Mesenchymal stem cell (in vitro differentiated cells and primary cell): Measurements from ENCODE around the gene MICAL2.

ENCODE experiments used
- DNase-seq: peaks from one replicate; pipeline ENCODE4 v3.0.0-alpha.2; 2013
- H2AFZ ChIP-seq: one replicate; pipeline ENCODE4 v1.6.1; 2013; ENCODE audit warnings: low read depth, mild to moderate bottlenecking, control low read depth, inconsistent platforms, low read length, moderate library complexity
- H2AK5ac ChIP-seq: 2 replicates; pipeline ENCODE4 v1.6.1; 2013; ENCODE audit warnings: low read length, moderate library complexity, mild to moderate bottlenecking, inconsistent platforms; ENCODE audit not compliant: severe bottlenecking
- H2BK120ac ChIP-seq: one replicate; pipeline ENCODE4 v1.6.1; 2013; ENCODE audit warnings: low read depth, mild to moderate bottlenecking, inconsistent platforms, low read length, moderate library complexity
- H2BK12ac ChIP-seq, 2 experiments: one replicate each; pipeline ENCODE4 v1.6.1; 2013; ENCODE audit warnings: inconsistent platforms in 2 of 2, low read length in 2 of 2, mild to moderate bottlenecking in 2 of 2, moderate library complexity in 2 of 2, control low read depth in 1 of 2
- H2BK15ac ChIP-seq: one replicate; pipeline ENCODE4 v1.6.1; 2013; ENCODE audit warnings: mild to moderate bottlenecking, low read depth, inconsistent platforms; ENCODE audit not compliant: poor library complexity, severe bottlenecking
- H2BK5ac ChIP-seq: 2 replicates; pipeline ENCODE4 v1.6.1; 2013; ENCODE audit warnings: low read depth, mild to moderate bottlenecking, low read length, control low read depth, inconsistent platforms; ENCODE audit not compliant: poor library complexity, severe bottlenecking
- H3K14ac ChIP-seq, 2 experiments: one replicate each; pipeline ENCODE4 v1.6.1; 2013; ENCODE audit warnings: inconsistent platforms in 2 of 2, low read length in 2 of 2, control low read depth in 1 of 2, mild to moderate bottlenecking in 1 of 2, moderate library complexity in 1 of 2
- H3K18ac ChIP-seq, 2 experiments: one replicate each; pipeline ENCODE4 v1.6.1; 2013; ENCODE audit warnings: inconsistent platforms in 2 of 2, low read length in 2 of 2, control low read depth in 1 of 2, low read depth in 1 of 2, mild to moderate bottlenecking in 1 of 2
- H3K23ac ChIP-seq, 2 experiments: one replicate each; pipeline ENCODE4 v1.6.1; 2013; ENCODE audit warnings: inconsistent platforms in 2 of 2, low read length in 2 of 2, mild to moderate bottlenecking in 2 of 2, moderate library complexity in 2 of 2, control low read depth in 1 of 2
- H3K27ac ChIP-seq: 2 replicates; pipeline ENCODE4 v1.5.1; 2013; ENCODE audit warnings: mild to moderate bottlenecking, moderate library complexity, low read length, control low read depth, inconsistent platforms; ENCODE audit not compliant: poor library complexity, severe bottlenecking
- H3K27me3 ChIP-seq, 2 experiments: 2 replicates each; pipeline versions ENCODE4 v1.6.1 to v1.7.0; 2013; ENCODE audit warnings: low read length in 2 of 2, mild to moderate bottlenecking in 2 of 2, moderate library complexity in 2 of 2, control low read depth in 1 of 2, inconsistent platforms in 1 of 2; ENCODE audit not compliant: control insufficient read depth in 1 of 2, insufficient read depth in 1 of 2
- H3K36me3 ChIP-seq, 2 experiments: 2 replicates each; pipeline versions ENCODE4 v1.6.1 to v1.7.0; 2013; ENCODE audit warnings: low read length in 2 of 2, control low read depth in 1 of 2, inconsistent platforms in 1 of 2, low read depth in 1 of 2, mild to moderate bottlenecking in 1 of 2; ENCODE audit not compliant: insufficient read depth in 2 of 2, control insufficient read depth in 1 of 2
- H3K4ac ChIP-seq, 2 experiments: one replicate each; pipeline ENCODE4 v1.6.1; 2013; ENCODE audit warnings: inconsistent platforms in 2 of 2, low read length in 2 of 2, mild to moderate bottlenecking in 2 of 2, moderate library complexity in 2 of 2, control low read depth in 1 of 2, low read depth in 1 of 2
- H3K4me1 ChIP-seq: 2 replicates; pipeline ENCODE4 v1.6.1; 2013; ENCODE audit warnings: low read depth, low read length, control low read depth; ENCODE audit not compliant: control insufficient read depth, insufficient read depth
- H3K4me2 ChIP-seq: 2 replicates; pipeline ENCODE4 v1.6.1; 2013; ENCODE audit warnings: low read length, mild to moderate bottlenecking, inconsistent platforms; ENCODE audit not compliant: poor library complexity, severe bottlenecking
- H3K4me3 ChIP-seq, 2 experiments: 2 replicates each; pipeline versions ENCODE4 v1.5.1 to v1.7.0; 2013; ENCODE audit warnings: low read length in 2 of 2, mild to moderate bottlenecking in 2 of 2, control low read depth in 1 of 2, low read depth in 1 of 2; ENCODE audit not compliant: insufficient read depth in 1 of 2
- H3K79me1 ChIP-seq: replicated peaks from 2 replicates; pipeline ENCODE4 v1.6.1; 2013; ENCODE audit warnings: mild to moderate bottlenecking, control low read depth, low read length, inconsistent platforms; ENCODE audit not compliant: poor library complexity, severe bottlenecking
- H3K9ac ChIP-seq: 2 replicates; pipeline ENCODE4 v1.7.0; 2013; ENCODE audit warnings: mild to moderate bottlenecking, low read length, moderate library complexity
- H3K9me3 ChIP-seq: 2 replicates; pipeline ENCODE4 v1.7.0; 2013; ENCODE audit warnings: mild to moderate bottlenecking, low read length; ENCODE audit not compliant: control insufficient read depth
- H4K8ac ChIP-seq: one replicate; pipeline ENCODE4 v1.6.1; 2013; ENCODE audit warnings: inconsistent platforms, mild to moderate bottlenecking, low read length, moderate library complexity
- H4K91ac ChIP-seq: one replicate; pipeline ENCODE4 v1.6.1; 2013; ENCODE audit warnings: mild to moderate bottlenecking, low read length, inconsistent platforms
- WGBS: methylation state at CpG from one replicate; pipeline ENCODE4 v1.1.7; 2013; ENCODE audit warnings: mixed read lengths; 5-methylcytosine and 5-hydroxymethylcytosine counted together

Gene MICAL2

DNA sequence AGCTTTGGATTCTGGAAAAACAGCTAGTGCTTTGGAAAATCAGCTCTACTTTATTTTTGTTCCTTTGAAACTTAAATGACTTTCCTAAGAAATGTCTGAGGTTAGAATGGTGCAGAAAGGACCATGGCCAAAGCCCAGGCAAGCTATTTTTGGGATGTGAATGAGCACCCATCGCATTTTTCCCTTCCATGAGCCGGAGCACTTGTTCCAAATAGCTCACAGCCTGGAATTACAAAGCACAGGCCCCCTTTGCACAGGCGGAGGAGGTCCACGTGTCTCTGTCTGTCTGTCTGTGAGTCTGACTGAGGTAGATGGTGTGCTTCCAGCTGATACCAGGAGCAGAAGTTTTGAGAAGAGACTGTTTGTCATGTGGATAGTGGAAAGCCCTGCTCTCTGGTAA lies 50.7 kb downstream of the MICAL2 start:
- H3K14ac ChIP-seq, result no peak overlapping the region
- H4K8ac ChIP-seq, result no peak overlapping the region
- no peaks in the 10 kb centered on the region for H3K9me3 ChIP-seq
- peak overlapping the region; percentile 3 to 97 for H3K18ac ChIP-seq
- no peak overlapping the region for H3K4me2 ChIP-seq
- peaks cover 17 to 26% of the 10 kb centered on the region in 2 experiments for H3K36me3 ChIP-seq
- no peak overlapping the region for H2AFZ ChIP-seq
- no peak for DNase-seq
- H3K4me3 ChIP-seq, result no peak overlapping the region
- no peaks in the 10 kb centered on the region for H3K27me3 ChIP-seq
- peak overlapping the region in 1 of 2 experiments; percentile 30 for H3K4ac ChIP-seq
- no peak overlapping the region for H3K23ac ChIP-seq
- H2BK12ac ChIP-seq, result peak overlapping the region in 1 of 2 experiments; percentile 56
- peaks cover 18% of the 10 kb centered on the region for H3K79me1 ChIP-seq
- H3K9ac ChIP-seq, result no peak overlapping the region
- H3K4me1 ChIP-seq, result peaks cover 53% of the 10 kb centered on the region
- H2BK5ac ChIP-seq, result no peak overlapping the region
- H3K27ac ChIP-seq, result peak overlapping the region; percentile 92
- no peak overlapping the region for H4K91ac ChIP-seq
- peak overlapping the region; percentile 89 for H2AK5ac ChIP-seq
- 97% methylated on average over 4 of the region's 4 CpGs for WGBS
- H2BK15ac ChIP-seq, result peak overlapping the region; percentile 12
- peak overlapping the region; percentile 21 for H2BK120ac ChIP-seq

DNA sequence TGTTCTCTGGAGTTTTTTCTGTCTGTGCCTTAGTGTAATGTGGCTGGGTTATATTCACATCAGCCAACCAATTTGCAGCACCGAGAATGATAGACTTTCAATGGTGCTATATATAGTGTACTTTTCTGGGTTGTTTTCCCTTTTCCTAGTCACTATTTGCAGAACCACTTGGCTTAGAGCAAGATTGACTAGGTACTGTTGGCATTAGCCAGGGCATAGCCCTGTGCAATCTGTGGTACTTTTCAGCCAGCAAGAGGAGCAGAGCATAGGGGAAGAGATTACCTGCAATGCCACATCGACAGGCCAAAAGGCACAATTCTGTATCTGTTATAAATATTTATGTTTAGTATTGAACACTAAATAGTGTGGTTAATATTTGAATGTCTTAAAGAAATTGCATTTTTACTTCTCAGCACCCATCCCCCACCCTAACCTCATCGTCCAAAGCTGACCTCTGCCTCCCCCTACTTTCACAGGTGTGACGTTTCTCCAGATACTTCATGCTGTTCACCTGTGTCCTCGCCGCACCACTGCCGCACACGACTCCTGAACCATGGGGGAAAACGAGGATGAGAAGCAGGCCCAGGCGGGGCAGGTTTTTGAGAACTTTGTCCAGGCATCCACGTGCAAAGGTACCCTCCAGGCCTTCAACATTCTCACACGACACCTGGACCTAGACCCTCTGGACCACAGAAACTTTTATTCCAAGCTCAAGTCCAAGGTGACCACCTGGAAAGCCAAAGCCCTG lies 51.4 kb downstream of the MICAL2 start:
- H3K9ac ChIP-seq, result no peak overlapping the region
- DNase-seq, result no peak
- no peak overlapping the region for H2BK5ac ChIP-seq
- no peak overlapping the region for H2BK15ac ChIP-seq
- H2BK120ac ChIP-seq, result no peak overlapping the region
- no peaks in the 10 kb centered on the region for H3K27me3 ChIP-seq
- peaks cover 10 to 26% of the 10 kb centered on the region in 2 experiments for H3K36me3 ChIP-seq
- peak overlapping the region; percentile 28 to 32 for H2BK12ac ChIP-seq
- peak overlapping the region in 1 of 2 experiments; percentile 85 for H3K18ac ChIP-seq
- H3K27ac ChIP-seq, result peak overlapping the region; percentile 92
- H4K8ac ChIP-seq, result no peak overlapping the region
- no peak overlapping the region for H3K4me3 ChIP-seq
- H3K14ac ChIP-seq, result no peak overlapping the region
- H3K4me1 ChIP-seq, result peaks cover 50% of the 10 kb centered on the region
- no peak overlapping the region for H4K91ac ChIP-seq
- 94% methylated on average over 11 of the region's 12 CpGs for WGBS
- H3K23ac ChIP-seq, result no peak overlapping the region
- H3K4ac ChIP-seq, result no peak overlapping the region
- no peak overlapping the region for H3K4me2 ChIP-seq
- H2AFZ ChIP-seq, result no peak overlapping the region
- peak overlapping the region; percentile 89 for H2AK5ac ChIP-seq
- H3K9me3 ChIP-seq, result no peaks in the 10 kb centered on the region
- peaks cover 12% of the 10 kb centered on the region for H3K79me1 ChIP-seq

DNA sequence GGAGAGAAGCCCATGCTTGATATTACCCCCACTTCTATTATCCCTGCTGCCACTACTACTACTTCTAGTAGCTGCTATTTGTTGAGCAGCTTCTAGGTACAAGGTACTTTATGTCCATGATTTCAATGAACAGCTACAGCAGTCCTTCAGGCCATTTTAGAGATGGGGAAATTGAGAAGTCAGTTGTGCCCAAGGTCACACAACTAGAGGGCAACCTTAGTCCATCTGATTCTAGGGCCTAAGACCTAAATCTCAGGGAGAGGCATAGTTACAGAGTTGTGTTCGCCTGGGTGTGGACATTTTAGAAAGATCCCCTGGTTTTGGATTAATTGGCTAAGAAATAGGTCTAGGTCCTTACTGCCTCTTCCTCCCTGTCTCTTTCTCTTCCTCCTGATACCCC lies 52.3 kb downstream of the MICAL2 start:
- Histone ChIP-seq H2BK5ac (peak overlapping the region; percentile 12), H3K4me3 (no peak overlapping the region), H2BK12ac (peak overlapping the region; percentile 15 to 98), H3K9me3 (no peaks in the 10 kb centered on the region), H3K4me2 (no peak overlapping the region), H3K36me3 (peaks cover 10 to 26% of the 10 kb centered on the region in 2 experiments), H3K18ac (peak overlapping the region; percentile 24 to 85), H2BK15ac (no peak overlapping the region), H3K27me3 (no peaks in the 10 kb centered on the region), H3K27ac (peak overlapping the region; percentile 97), H3K4ac (peak overlapping the region in 1 of 2 experiments; percentile 5), H3K14ac (no peak overlapping the region), H4K91ac (peak overlapping the region; percentile 53), H4K8ac (no peak overlapping the region), H2AFZ (no peak overlapping the region), H3K4me1 (peaks cover 53% of the 10 kb centered on the region), H3K9ac (no peak overlapping the region), H2AK5ac (peak overlapping the region; percentile 19), H3K23ac (peak overlapping the region in 1 of 2 experiments; percentile 24), H2BK120ac (peak overlapping the region; percentile 27), H3K79me1 (peaks cover 8% of the 10 kb centered on the region)
- DNase-seq, result no peak
- WGBS, result no CpG with 5 or more reads among the region's 1 CpG

DNA sequence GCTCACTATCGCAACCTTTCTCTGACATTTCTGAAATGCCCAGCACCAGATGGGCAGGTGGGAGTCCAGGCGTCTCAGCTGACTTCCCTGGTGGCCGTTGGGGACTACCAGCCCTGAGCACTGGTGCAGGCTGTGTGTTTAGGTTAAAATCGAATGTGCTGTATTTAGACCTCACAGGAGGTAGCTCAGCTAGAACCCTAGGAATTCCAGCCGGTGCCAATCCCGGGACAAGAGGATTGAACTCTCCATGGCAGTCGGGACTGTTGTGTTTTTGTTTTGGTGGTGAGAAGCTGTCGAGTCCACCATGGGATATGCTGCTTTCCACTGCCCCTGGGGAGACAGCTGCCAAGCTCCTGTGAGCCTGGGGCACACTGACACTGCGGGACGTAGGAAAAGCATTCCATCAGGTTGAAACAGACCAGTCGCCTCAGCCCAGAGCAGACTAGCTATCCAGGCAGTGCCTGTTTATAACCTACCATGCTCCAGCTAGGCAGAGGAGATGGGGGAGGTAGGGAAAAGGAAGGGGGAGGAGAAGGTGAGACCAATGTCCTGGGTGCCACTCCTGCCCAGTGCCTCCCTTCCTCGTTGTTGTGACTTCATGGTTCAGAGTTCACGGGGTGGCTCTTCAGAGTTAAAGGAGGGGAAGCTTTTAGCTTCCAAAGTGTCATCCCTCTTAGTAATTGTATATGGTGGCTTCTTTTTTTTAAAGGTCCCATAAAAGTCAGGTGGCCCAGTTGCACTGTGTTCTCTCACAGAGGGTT lies 53.0 kb downstream of the MICAL2 start:
- Histone ChIP-seq H2BK15ac (no peak overlapping the region), H3K18ac (peak overlapping the region; percentile 85 to 87)
- DNase-seq, result peak; percentile 96

More for the DNA sequence above, 53.0 kb downstream of the MICAL2 start:
- Histone ChIP-seq H3K4me1 (peaks cover 55% of the 10 kb centered on the region), H3K79me1 (peaks cover 8% of the 10 kb centered on the region), H3K27ac (peak overlapping the region; percentile 97), H3K4me3 (no peak overlapping the region), H3K4me2 (peak overlapping the region; percentile 26), H3K14ac (peak overlapping the region in 1 of 2 experiments; percentile 45), H2BK12ac (peak overlapping the region; percentile 15 to 98), H3K23ac (peak overlapping the region in 1 of 2 experiments; percentile 97), H2AFZ (no peak overlapping the region), H4K8ac (peak overlapping the region; percentile 2), H3K36me3 (peaks cover 10 to 30% of the 10 kb centered on the region in 2 experiments), H3K27me3 (no peaks in the 10 kb centered on the region), H2BK120ac (no peak overlapping the region), H3K4ac (peak overlapping the region; percentile 29 to 51), H2AK5ac (peak overlapping the region; percentile 69), H3K9me3 (no peaks in the 10 kb centered on the region), H2BK5ac (peak overlapping the region; percentile 59), H3K9ac (peak overlapping the region; percentile 50), H4K91ac (peak overlapping the region; percentile 53)
- WGBS, result 43% methylated on average over 11 of the region's 13 CpGs
